ENCODE data around the gene ARHGEF11.
A peak's percentile ranks its signal among the peaks of the same experiment; 100 is the strongest.
"Not testable (repeated sequence)": the region's sequence is repeated elsewhere in the genome, so short reads cannot be mapped to it uniquely, and the experiment has no call there.

Gene ARHGEF11

DNA sequence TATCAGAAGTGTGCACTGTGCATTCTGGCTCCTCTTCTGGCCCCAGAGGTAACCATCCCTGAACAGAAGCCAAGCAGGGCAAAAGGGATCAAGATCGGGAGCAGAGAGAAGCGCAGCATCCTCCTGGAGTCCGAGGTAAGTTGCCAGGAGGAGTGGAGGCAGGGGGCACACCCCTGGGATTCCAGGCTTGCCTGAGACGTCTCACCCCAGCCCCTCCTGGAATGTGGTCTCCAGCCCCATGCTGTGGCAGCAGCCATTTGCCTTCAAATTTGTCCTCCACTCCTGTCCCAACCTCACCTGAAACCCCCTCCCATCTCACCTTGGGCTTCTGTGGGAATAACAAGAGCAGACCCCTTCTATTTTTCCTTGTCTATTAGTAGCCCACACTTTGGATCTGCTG lies 115.1 kb downstream of the ARHGEF11 start:
- WGBS (ENCODE audit: insufficient coverage): 67% methylated on average over 3 of the region's 4 CpGs
- ChIA-PET POLR2A (no interaction called here), CTCF (interaction anchor here (0.8 to 14.3 kb wide), 5 partner anchors 43 to 250 kb away, joined by 3 to 201 read pairs (median 3); partner anchors contain the start of genes INSRR and PEAR1)
- Histone ChIP-seq H3K36me3 (ENCODE audit: control insufficient read depth in 4 of 4, insufficient read depth in 4 of 4, low read length in 3 of 4) (peaks cover 0 to 3% (median under 1%) of the 10 kb centered on the region in 4 experiments), H3K4me3 (ENCODE audit: control insufficient read depth in 1 of 7, extremely low read depth in 1 of 7, insufficient read depth in 4 of 7, low read depth in 2 of 7, low read length in 6 of 7) (no peak overlapping the region), H3K9me3 (ENCODE audit: control extremely low read depth in 1 of 5, control insufficient read depth in 4 of 5, insufficient read depth in 2 of 5, low read depth in 1 of 5, low read length in 4 of 5) (no peaks in the 10 kb centered on the region), H3K27ac (ENCODE audit: insufficient read depth in 1 of 2, low read depth in 1 of 2, low read length in 2 of 2, poor library complexity in 1 of 2, severe bottlenecking in 2 of 2) (no peak overlapping the region), H3K4me1 (ENCODE audit: control extremely low read depth in 1 of 4, control insufficient read depth in 4 of 4, insufficient read depth in 4 of 4, low read length in 3 of 4) (peaks cover 0 to 33% (median 24%) of the 10 kb centered on the region in 4 experiments), H3K27me3 (replicated peaks in 2 of 5; ENCODE audit: control insufficient read depth in 4 of 5, insufficient read depth in 5 of 5, low read length in 4 of 5) (peaks cover 0 to 32% (median 12%) of the 10 kb centered on the region in 5 experiments)
- DNase-seq: no peak

DNA sequence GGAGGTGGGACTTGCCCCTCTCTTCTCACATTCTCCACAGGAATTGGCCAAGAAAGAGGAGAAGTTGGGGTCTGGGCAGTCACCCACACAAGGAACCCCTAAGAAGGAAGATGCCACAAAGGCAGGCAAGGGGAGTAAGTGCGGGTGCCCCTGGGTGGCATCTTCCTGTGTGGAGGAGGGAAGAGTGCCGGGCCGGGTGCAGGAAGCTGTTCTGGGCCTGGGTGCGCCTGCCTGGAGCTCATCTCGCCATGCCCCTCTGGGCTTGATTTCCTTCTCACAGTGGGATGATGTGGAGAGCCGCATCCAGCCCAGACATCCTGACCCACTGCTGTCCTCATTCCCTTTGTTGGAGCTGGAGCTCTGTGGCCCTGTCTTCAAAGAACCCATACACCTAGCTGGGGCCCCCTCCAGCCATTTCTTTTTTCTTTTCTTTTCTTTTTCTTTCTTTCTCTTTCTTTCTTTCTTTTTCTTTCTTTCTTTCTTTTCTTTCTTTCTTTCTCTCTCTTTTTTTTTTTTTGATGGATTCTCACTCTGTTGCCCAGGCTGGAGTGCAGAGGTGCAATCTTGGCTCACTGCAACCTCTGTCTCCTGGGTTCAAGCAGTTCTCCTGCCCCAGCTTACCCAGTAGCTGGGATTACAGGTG lies 115.8 kb downstream of the ARHGEF11 start:
- no peaks in the 10 kb centered on the region for H3K36me3 ChIP-seq (ENCODE audit: control insufficient read depth in 4 of 4, insufficient read depth in 4 of 4, low read length in 3 of 4)
- peaks cover 0 to 40% (median 19%) of the 10 kb centered on the region in 5 experiments for H3K27me3 ChIP-seq (replicated peaks in 2 of 5; ENCODE audit: control insufficient read depth in 4 of 5, insufficient read depth in 5 of 5, low read length in 4 of 5)
- DNase-seq: no peak
- ChIA-PET POLR2A (interaction anchor here (1.0 kb wide), 1 partner anchor 31 kb away, joined by 3 read pairs; no protein-coding TSS in a partner anchor), CTCF (interaction anchor here (0.8 to 14.3 kb wide), 14 partner anchors 8 to 272 kb away, joined by 3 to 201 read pairs (median 4); partner anchors contain the start of genes INSRR and PEAR1)
- no peak overlapping the region for H3K27ac ChIP-seq (ENCODE audit: insufficient read depth in 1 of 2, low read depth in 1 of 2, low read length in 2 of 2, poor library complexity in 1 of 2, severe bottlenecking in 2 of 2)
- no peaks in the 10 kb centered on the region for H3K9me3 ChIP-seq (ENCODE audit: control extremely low read depth in 1 of 5, control insufficient read depth in 4 of 5, insufficient read depth in 2 of 5, low read depth in 1 of 5, low read length in 4 of 5)
- 94% methylated on average over 4 of the region's 6 CpGs for WGBS (ENCODE audit: insufficient coverage)
- peaks cover 0 to 36% (median 26%) of the 10 kb centered on the region in 4 experiments for H3K4me1 ChIP-seq (ENCODE audit: control extremely low read depth in 1 of 4, control insufficient read depth in 4 of 4, insufficient read depth in 4 of 4, low read length in 3 of 4)
- no peak overlapping the region for H3K4me3 ChIP-seq (ENCODE audit: control insufficient read depth in 1 of 7, extremely low read depth in 1 of 7, insufficient read depth in 4 of 7, low read depth in 2 of 7, low read length in 6 of 7)

DNA sequence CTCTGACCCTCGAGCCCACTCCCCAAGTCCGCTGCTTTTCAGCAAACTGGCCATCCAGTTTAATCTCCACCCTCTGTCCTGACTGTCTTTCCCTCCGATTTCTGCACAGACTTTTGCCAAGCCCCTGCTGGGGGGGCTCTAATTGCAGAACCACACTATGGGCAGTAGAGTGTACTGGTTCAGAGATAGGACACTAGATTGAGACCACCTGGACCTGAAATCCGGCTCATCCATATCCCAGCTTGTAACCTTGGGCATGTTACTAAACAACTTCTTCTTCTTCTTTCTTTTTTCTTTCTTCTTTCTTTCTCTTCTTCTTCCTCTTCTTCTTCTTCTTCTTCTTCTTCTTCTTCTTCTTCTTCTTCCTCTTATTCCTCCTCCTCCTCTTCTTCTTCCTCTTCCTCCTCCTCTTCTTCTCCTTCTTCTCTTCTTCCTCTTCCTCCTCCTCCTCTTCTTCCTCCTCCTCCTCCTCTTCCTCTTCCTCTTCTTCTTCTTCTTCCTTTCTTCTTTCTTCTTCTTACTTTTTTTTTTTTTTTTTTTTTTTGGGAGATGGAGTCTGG lies 117.4 kb downstream of the ARHGEF11 start:
- H3K36me3 ChIP-seq (ENCODE audit: control insufficient read depth in 4 of 4, insufficient read depth in 4 of 4, low read length in 3 of 4): no peaks in the 10 kb centered on the region
- CTCF ChIA-PET: interaction anchor here (0.7 to 14.3 kb wide), 27 partner anchors 8 to 309 kb away, joined by 3 to 201 read pairs (median 4); partner anchors contain the start of genes HAPLN2, NTRK1 and PEAR1
- 5% methylated on average over 4 of the region's 4 CpGs for WGBS (ENCODE audit: insufficient coverage)
- no peaks in the 10 kb centered on the region for H3K9me3 ChIP-seq (ENCODE audit: control extremely low read depth in 1 of 5, control insufficient read depth in 4 of 5, insufficient read depth in 2 of 5, low read depth in 1 of 5, low read length in 4 of 5)
- POLR2A ChIA-PET: no interaction called here
- H3K27ac ChIP-seq (ENCODE audit: insufficient read depth in 1 of 2, low read depth in 1 of 2, low read length in 2 of 2, poor library complexity in 1 of 2, severe bottlenecking in 2 of 2): no peak overlapping the region
- H3K27me3 ChIP-seq (replicated peaks in 2 of 5; ENCODE audit: control insufficient read depth in 4 of 5, insufficient read depth in 5 of 5, low read length in 4 of 5): peaks cover 0 to 56% (median 26%) of the 10 kb centered on the region in 5 experiments
- peaks cover 0 to 47% (median 33%) of the 10 kb centered on the region in 4 experiments for H3K4me1 ChIP-seq (ENCODE audit: control extremely low read depth in 1 of 4, control insufficient read depth in 4 of 4, insufficient read depth in 4 of 4, low read length in 3 of 4)
- H3K4me3 ChIP-seq (ENCODE audit: control insufficient read depth in 1 of 7, extremely low read depth in 1 of 7, insufficient read depth in 4 of 7, low read depth in 2 of 7, low read length in 6 of 7): peak overlapping the region in 3 of 7 experiments; percentile 53 to 71 (median 58)
- no peak for DNase-seq

DNA sequence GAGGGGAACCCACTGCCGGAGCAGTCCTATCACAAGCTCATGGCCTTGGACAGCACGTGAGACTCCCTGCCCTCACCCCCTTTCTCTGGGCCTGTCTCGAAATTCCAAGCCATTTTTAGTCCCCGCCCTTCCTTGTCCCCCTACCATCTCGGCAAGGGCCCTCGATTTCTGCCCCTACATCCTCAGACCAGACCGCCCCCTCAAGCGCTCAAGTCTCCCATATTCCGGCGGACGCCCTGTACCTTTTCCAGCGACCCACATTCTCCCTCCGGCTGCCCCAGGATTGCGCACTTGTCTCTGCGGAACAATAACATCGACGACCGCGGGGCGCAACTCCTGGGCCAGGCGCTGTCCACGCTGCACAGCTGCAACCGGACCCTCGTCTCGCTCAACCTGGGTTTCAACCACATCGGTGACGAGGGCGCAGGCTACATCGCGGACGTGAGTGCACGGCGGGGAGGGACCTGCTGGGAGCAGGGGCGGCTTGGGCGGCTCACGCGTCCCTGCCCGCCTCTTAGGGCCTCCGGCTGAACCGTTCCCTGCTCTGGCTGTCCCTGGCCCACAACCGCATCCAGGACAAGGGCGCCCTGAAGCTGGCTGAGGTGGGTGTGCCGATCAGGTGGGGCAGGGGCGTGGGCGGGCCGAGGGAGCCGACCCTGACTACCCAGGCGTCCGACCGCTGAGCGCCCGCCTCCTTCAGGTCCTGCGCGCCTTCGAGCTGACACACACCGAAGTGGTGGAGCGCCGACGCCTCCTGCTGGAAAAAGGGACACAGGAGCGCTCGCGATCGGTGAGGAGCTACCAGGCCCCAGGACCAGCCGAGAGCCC lies 118.1 kb downstream of the ARHGEF11 start:
- Histone ChIP-seq H3K4me1 (ENCODE audit: control extremely low read depth in 1 of 4, control insufficient read depth in 4 of 4, insufficient read depth in 4 of 4, low read length in 3 of 4) (peaks cover 0 to 51% (median 33%) of the 10 kb centered on the region in 4 experiments), H3K4me3 (ENCODE audit: control insufficient read depth in 1 of 7, extremely low read depth in 1 of 7, insufficient read depth in 4 of 7, low read depth in 2 of 7, low read length in 6 of 7) (peak overlapping the region in 5 of 7 experiments; percentile 9 to 71 (median 53)), H3K27ac (ENCODE audit: insufficient read depth in 1 of 2, low read depth in 1 of 2, low read length in 2 of 2, poor library complexity in 1 of 2, severe bottlenecking in 2 of 2) (no peak overlapping the region), H3K27me3 (replicated peaks in 2 of 5; ENCODE audit: control insufficient read depth in 4 of 5, insufficient read depth in 5 of 5, low read length in 4 of 5) (peaks cover 1 to 63% (median 33%) of the 10 kb centered on the region in 5 experiments), H3K9me3 (ENCODE audit: control extremely low read depth in 1 of 5, control insufficient read depth in 4 of 5, insufficient read depth in 2 of 5, low read depth in 1 of 5, low read length in 4 of 5) (no peaks in the 10 kb centered on the region), H3K36me3 (ENCODE audit: control insufficient read depth in 4 of 4, insufficient read depth in 4 of 4, low read length in 3 of 4) (no peaks in the 10 kb centered on the region)
- ChIA-PET CTCF (interaction anchor here (0.7 to 14.3 kb wide), 27 partner anchors 10 to 308 kb away, joined by 3 to 201 read pairs (median 4); partner anchors contain the start of genes HAPLN2, NTRK1 and PEAR1), POLR2A (no interaction called here)
- 5% methylated on average over 61 of the region's 64 CpGs for WGBS (ENCODE audit: insufficient coverage)
- peak; percentile 77 to 82 (median 81) for DNase-seq

DNA sequence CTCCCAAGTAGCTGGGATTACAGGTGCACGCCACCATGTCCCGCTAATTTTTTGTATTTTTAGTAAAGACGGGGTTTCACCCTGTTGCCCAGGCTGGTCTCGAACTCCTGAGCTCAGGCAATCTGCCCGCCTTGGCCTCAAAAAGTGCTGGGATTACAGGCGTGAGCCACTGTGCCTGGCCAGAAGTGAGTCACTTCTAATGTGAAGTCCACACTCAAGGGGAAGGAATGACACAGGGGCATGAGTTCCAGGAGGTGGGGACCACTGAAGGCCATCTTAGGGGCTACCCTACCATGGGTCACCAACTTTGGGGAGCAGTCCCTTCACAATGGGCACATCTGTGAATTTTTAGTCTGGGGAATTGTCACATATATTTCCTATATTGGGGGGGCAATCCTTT lies 118.8 kb downstream of the ARHGEF11 start:
- not testable (repeated sequence) for H3K9me3 ChIP-seq (ENCODE audit: control extremely low read depth in 1 of 5, control insufficient read depth in 4 of 5, insufficient read depth in 2 of 5, low read depth in 1 of 5, low read length in 4 of 5); DNase-seq; H3K4me3 ChIP-seq (ENCODE audit: control insufficient read depth in 1 of 7, extremely low read depth in 1 of 7, insufficient read depth in 4 of 7, low read depth in 2 of 7, low read length in 6 of 7); H3K36me3 ChIP-seq (ENCODE audit: control insufficient read depth in 4 of 4, insufficient read depth in 4 of 4, low read length in 3 of 4); H3K27ac ChIP-seq (ENCODE audit: insufficient read depth in 1 of 2, low read depth in 1 of 2, low read length in 2 of 2, poor library complexity in 1 of 2, severe bottlenecking in 2 of 2)
- WGBS (ENCODE audit: insufficient coverage): 92% methylated on average over 6 of the region's 6 CpGs
- peaks cover 8 to 70% (median 41%) of the 10 kb centered on the region in 5 experiments for H3K27me3 ChIP-seq (replicated peaks in 2 of 5; ENCODE audit: control insufficient read depth in 4 of 5, insufficient read depth in 5 of 5, low read length in 4 of 5)
- H3K4me1 ChIP-seq (ENCODE audit: control extremely low read depth in 1 of 4, control insufficient read depth in 4 of 4, insufficient read depth in 4 of 4, low read length in 3 of 4): peaks cover 0 to 49% (median 33%) of the 10 kb centered on the region in 4 experiments
- ChIA-PET POLR2A (interaction anchor here (0.6 to 1.3 kb wide), 2 partner anchors 39 to 238 kb away, joined by 3 to 4 read pairs; no protein-coding TSS in a partner anchor), CTCF (interaction anchor here (0.7 to 14.3 kb wide), 17 partner anchors 11 to 237 kb away, joined by 3 to 201 read pairs (median 4); partner anchors contain the start of genes PEAR1 and SH2D2A)

DNA sequence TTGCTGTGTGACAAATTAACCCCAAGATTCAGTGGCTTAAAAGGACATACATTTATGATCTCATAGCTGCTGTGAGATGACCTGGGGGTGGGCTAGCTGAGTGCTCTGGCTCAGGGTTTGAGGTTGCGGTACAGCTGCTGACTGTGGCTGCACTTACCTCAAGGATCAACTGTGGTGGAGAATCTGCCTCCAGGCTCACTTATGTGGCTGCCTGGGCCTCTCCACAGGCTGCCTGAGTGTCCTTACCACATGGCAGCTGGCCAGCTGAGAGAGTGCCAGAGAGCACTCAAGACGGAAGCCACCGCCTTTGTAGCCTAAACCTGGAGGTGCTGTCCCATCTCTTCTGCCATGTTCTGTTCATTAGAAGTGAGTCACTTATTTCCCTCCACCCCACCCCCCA lies 119.4 kb downstream of the ARHGEF11 start:
- ChIA-PET CTCF (interaction anchor here (0.6 to 14.3 kb wide), 15 partner anchors 10 to 268 kb away, joined by 3 to 201 read pairs (median 3); partner anchors contain the start of genes PEAR1 and SH2D2A), POLR2A (interaction anchor here (0.6 to 1.3 kb wide), 2 partner anchors 38 to 237 kb away, joined by 3 to 4 read pairs; no protein-coding TSS in a partner anchor)
- no peaks in the 10 kb centered on the region for H3K9me3 ChIP-seq (ENCODE audit: control extremely low read depth in 1 of 5, control insufficient read depth in 4 of 5, insufficient read depth in 2 of 5, low read depth in 1 of 5, low read length in 4 of 5)
- no peaks in the 10 kb centered on the region for H3K36me3 ChIP-seq (ENCODE audit: control insufficient read depth in 4 of 4, insufficient read depth in 4 of 4, low read length in 3 of 4)
- peaks cover 0 to 44% (median 30%) of the 10 kb centered on the region in 4 experiments for H3K4me1 ChIP-seq (ENCODE audit: control extremely low read depth in 1 of 4, control insufficient read depth in 4 of 4, insufficient read depth in 4 of 4, low read length in 3 of 4)
- no peak overlapping the region for H3K4me3 ChIP-seq (ENCODE audit: control insufficient read depth in 1 of 7, extremely low read depth in 1 of 7, insufficient read depth in 4 of 7, low read depth in 2 of 7, low read length in 6 of 7)
- peak; percentile 85 to 97 (median 96) for DNase-seq
- H3K27ac ChIP-seq (ENCODE audit: insufficient read depth in 1 of 2, low read depth in 1 of 2, low read length in 2 of 2, poor library complexity in 1 of 2, severe bottlenecking in 2 of 2): no peak overlapping the region
- whole genome bisulfite sequencing (ENCODE audit: insufficient coverage): 0% methylated on average over 3 of the region's 3 CpGs
- peaks cover 11 to 75% (median 42%) of the 10 kb centered on the region in 5 experiments for H3K27me3 ChIP-seq (replicated peaks in 2 of 5; ENCODE audit: control insufficient read depth in 4 of 5, insufficient read depth in 5 of 5, low read length in 4 of 5)

Measured in common myeloid progenitor, CD34-positive (primary cell).